BJ (cell line): ENCODE results near the gene DENND4C. TPM values are rescaled to one million over a fixed set of nuclear protein-coding genes. Genes with fewer than 3 reads are reported as not detected.

Experiments used
- CTCF ChIA-PET: fragments of 350-600 bp; formaldehyde crosslinking; extraction: SDS; loops from one replicate; lab custom pipeline; 2021; ENCODE audit warnings: antibody characterized with exemption, inconsistent platforms; lab: Yijun Ruan, JAX
- POLR2A ChIA-PET: fragments of 300-600 bp; sonication (Branson Sonifier 250); formaldehyde crosslinking; extraction: SDS; loops from one replicate; lab custom pipeline; 2021; ENCODE audit warnings: antibody characterized with exemption; lab: Charles Lee
- DNase-seq: peaks from one replicate; pipeline ENCODE4 v3.0.0-alpha.2; 2011; ENCODE audit warnings: low read depth
- H3K27me3 ChIP-seq: 2 replicates; pipeline ENCODE4 v1.6.0; 2011; ENCODE audit warnings: low read length; ENCODE audit not compliant: control insufficient read depth, insufficient read depth
- H3K36me3 ChIP-seq: 2 replicates; pipeline ENCODE4 v1.5.1; 2011; ENCODE audit warnings: low read length; ENCODE audit not compliant: control insufficient read depth, insufficient read depth
- H3K4me3 ChIP-seq: 2 replicates; pipeline ENCODE4 v1.5.1; 2011; ENCODE audit warnings: low read depth, mild to moderate bottlenecking, control low read depth, low read length
- CTCF ChIP-seq: IDR thresholded peaks from 2 replicates; pipeline ENCODE4 v1.5.1; 2011; ENCODE audit warnings: low read depth, mild to moderate bottlenecking, control low read depth, inconsistent platforms, low read length, moderate library complexity; ENCODE audit not compliant: insufficient read depth
- polyA plus RNA-seq: library from polyadenylated mRNA; depleted of rRNA; stranded (reverse); fragments of >200 nt; gene quantifications from 2 replicates; pipeline ENCODE4 v1.2.3, GENCODE V29; 2011

DENND4C gene
- polyA plus RNA-seq, 1 experiment: 12.2 TPM

- no peak for TF ChIP-seq CTCF
- ChIA-PET POLR2A (no interaction called here), CTCF (no interaction called here)
- no peaks in the 10 kb centered on the region for H3K27me3 ChIP-seq
- no peaks in the 10 kb centered on the region; the same call in 1 of the 2 replicates for H3K36me3 ChIP-seq
- H3K4me3 ChIP-seq: no peak overlapping the region
- DNase-seq: no peak
Observed at GRCh38 chr9:19269582-19269981, 39.1 kb downstream of the DENND4C start.

GRCh38 chr9:19270421-19270949 is 40.0 kb downstream of the DENND4C start:
- no peaks in the 10 kb centered on the region; the same call in 1 of the 2 replicates for H3K36me3 ChIP-seq
- CTCF ChIA-PET: interaction anchor here (0.5 to 1.6 kb wide), 2 partner anchors 14 to 35 kb away, joined by 3 to 4 read pairs; no protein-coding TSS in a partner anchor

GRCh38 chr9:19271081-19271480 is 40.6 kb downstream of the DENND4C start:
- no peak overlapping the region for H3K4me3 ChIP-seq
- no peak for DNase-seq
- ChIA-PET CTCF (interaction anchor here (1.6 kb wide), 1 partner anchor 14 kb away, joined by 4 read pairs; no protein-coding TSS in a partner anchor), POLR2A (no interaction called here)
- no peak for TF ChIP-seq CTCF
- no peaks in the 10 kb centered on the region for H3K27me3 ChIP-seq
- no peaks in the 10 kb centered on the region; the same call in 1 of the 2 replicates for H3K36me3 ChIP-seq

More at GRCh38 chr9:19270421-19270949, 40.0 kb downstream of the DENND4C start:
- no peak for TF ChIP-seq CTCF
- DNase-seq: no peak
- POLR2A ChIA-PET: no interaction called here
- Histone ChIP-seq H3K27me3 (no peaks in the 10 kb centered on the region), H3K4me3 (no peak overlapping the region)

- DNase-seq: no peak
- Histone ChIP-seq H3K27me3 (no peaks in the 10 kb centered on the region), H3K4me3 (no peak overlapping the region), H3K36me3 (no peaks in the 10 kb centered on the region)
- POLR2A ChIA-PET: no interaction called here
- TF ChIP-seq CTCF: no peak
- CTCF ChIA-PET: no interaction called here
Observed at GRCh38 chr9:19281801-19282200, 51.3 kb downstream of the DENND4C start.

GRCh38 chr9:19283072-19283710 is 52.7 kb downstream of the DENND4C start:
- ChIA-PET CTCF (no interaction called here), POLR2A (no interaction called here)
- no peak for TF ChIP-seq CTCF

More at GRCh38 chr9:19283072-19283710, 52.7 kb downstream of the DENND4C start:
- H3K4me3 ChIP-seq: no peak overlapping the region
- no peaks in the 10 kb centered on the region for H3K36me3 ChIP-seq
- DNase-seq: no peak
- H3K27me3 ChIP-seq: no peaks in the 10 kb centered on the region
